H9 (cell line): ENCODE measurements around the gene XPC. TPM values are rescaled to one million over a fixed set of nuclear protein-coding genes. Genes with fewer than 3 reads are reported as not detected.
A peak's percentile ranks its signal among the peaks of the same experiment; 100 is the strongest.

Experiments used
- DNase-seq: peaks from one replicate; pipeline ENCODE4 v3.0.0-alpha.2; 2017
- H2AFZ ChIP-seq: one replicate; pipeline ENCODE4 v1.6.1; 2013; ENCODE audit warnings: mild to moderate bottlenecking, low read length, control low read depth, moderate library complexity
- H2AK5ac ChIP-seq: 2 replicates; pipeline ENCODE4 v1.6.1; 2013; ENCODE audit warnings: low read length, control low read depth, mixed read lengths; ENCODE audit not compliant: insufficient read length
- H2BK120ac ChIP-seq: one replicate; pipeline ENCODE4 v1.6.1; 2013; ENCODE audit warnings: low read depth, mild to moderate bottlenecking, low read length, control low read depth, inconsistent platforms; ENCODE audit not compliant: poor library complexity, severe bottlenecking
- H2BK12ac ChIP-seq: 2 replicates; pipeline ENCODE4 v1.6.1; 2013; ENCODE audit warnings: low read length, control low read depth, mixed read lengths, low read depth; ENCODE audit not compliant: insufficient read length
- H2BK15ac ChIP-seq: 2 replicates; pipeline ENCODE4 v1.6.1; 2013; ENCODE audit warnings: low read depth, low read length, control low read depth
- H2BK20ac ChIP-seq: one replicate; pipeline ENCODE4 v1.6.1; 2013; ENCODE audit warnings: low read depth, mild to moderate bottlenecking, low read length, control low read depth, inconsistent platforms; ENCODE audit not compliant: poor library complexity, severe bottlenecking
- H2BK5ac ChIP-seq: 2 replicates; pipeline ENCODE4 v1.6.1; 2013; ENCODE audit warnings: low read length, control low read depth, mixed read lengths; ENCODE audit not compliant: insufficient read length
- H3K14ac ChIP-seq: 2 replicates; pipeline ENCODE4 v1.6.1; 2013; ENCODE audit warnings: low read length, control low read depth; ENCODE audit not compliant: insufficient read depth
- H3K18ac ChIP-seq: 2 replicates; pipeline ENCODE4 v1.6.1; 2013; ENCODE audit warnings: low read depth, mild to moderate bottlenecking, mixed read lengths, low read length, control low read depth; ENCODE audit not compliant: insufficient read length
- H3K23ac ChIP-seq: 2 replicates; pipeline ENCODE4 v1.6.1; 2013; ENCODE audit warnings: low read length, control low read depth, mixed read lengths, low read depth; ENCODE audit not compliant: insufficient read length
- H3K23me2 ChIP-seq: 2 replicates; pipeline ENCODE4 v1.6.1; 2013; ENCODE audit warnings: low read depth, mild to moderate bottlenecking, mixed read lengths, low read length, control low read depth; ENCODE audit not compliant: insufficient read length, poor library complexity, severe bottlenecking
- H3K27ac ChIP-seq: 2 replicates; pipeline ENCODE4 v1.5.1; 2013; ENCODE audit warnings: low read length, control low read depth, mixed read lengths, low read depth; ENCODE audit not compliant: insufficient read length
- H3K27me3 ChIP-seq: 2 replicates; pipeline ENCODE4 v1.6.1; 2013; ENCODE audit warnings: low read length, control low read depth, inconsistent platforms; ENCODE audit not compliant: insufficient read depth
- H3K4ac ChIP-seq: 2 replicates; pipeline ENCODE4 v1.6.1; 2013; ENCODE audit warnings: low read depth, mild to moderate bottlenecking, control low read depth, inconsistent platforms, low read length, moderate library complexity
- H3K4me1 ChIP-seq: 2 replicates; pipeline ENCODE4 v1.6.1; 2013; ENCODE audit warnings: low read length, control low read depth, inconsistent platforms; ENCODE audit not compliant: insufficient read depth
- H3K4me2 ChIP-seq: 2 replicates; pipeline ENCODE4 v1.6.1; 2013; ENCODE audit warnings: low read length, control low read depth, mixed read lengths; ENCODE audit not compliant: insufficient read length, insufficient read depth
- H3K56ac ChIP-seq: 2 replicates; pipeline ENCODE4 v1.6.1; 2013; ENCODE audit warnings: low read depth, mild to moderate bottlenecking, mixed read lengths, low read length, control low read depth; ENCODE audit not compliant: insufficient read length
- H3K79me1 ChIP-seq: 2 replicates; pipeline ENCODE4 v1.6.1; 2013; ENCODE audit warnings: low read depth, mild to moderate bottlenecking, moderate library complexity, low read length, control low read depth, inconsistent platforms; ENCODE audit not compliant: insufficient read depth, poor library complexity, severe bottlenecking
- H3K79me2 ChIP-seq: 2 replicates; pipeline ENCODE4 v1.6.1; 2013; ENCODE audit warnings: low read length, control low read depth, inconsistent platforms; ENCODE audit not compliant: insufficient read depth
- H3K9ac ChIP-seq: 2 replicates; pipeline ENCODE4 v1.6.1; 2013; ENCODE audit warnings: low read length, control low read depth, mixed read lengths; ENCODE audit not compliant: insufficient read length; ENCODE audit errors: extremely low read depth
- H3K9me3 ChIP-seq: one replicate; pipeline ENCODE4 v1.6.1; 2013; ENCODE audit warnings: low read depth, low read length, inconsistent platforms; ENCODE audit not compliant: control insufficient read depth
- H3T11ph ChIP-seq: one replicate; pipeline ENCODE4 v1.6.1; 2013; ENCODE audit warnings: mild to moderate bottlenecking, low read length, control low read depth, inconsistent platforms
- H4K20me1 ChIP-seq: one replicate; pipeline ENCODE4 v1.6.1; 2013; ENCODE audit not compliant: control insufficient read depth, insufficient read length, insufficient read depth
- H4K5ac ChIP-seq: 2 replicates; pipeline ENCODE4 v1.6.1; 2013; ENCODE audit warnings: low read depth, mild to moderate bottlenecking, mixed read lengths, low read length, control low read depth; ENCODE audit not compliant: insufficient read length
- H4K8ac ChIP-seq: replicated peaks from 2 replicates; pipeline ENCODE4 v1.6.1; 2013; ENCODE audit warnings: low read length, control low read depth, mixed read lengths, low read depth; ENCODE audit not compliant: insufficient read length
- H4K91ac ChIP-seq: 2 replicates; pipeline ENCODE4 v1.6.1; 2013; ENCODE audit warnings: low read depth, mild to moderate bottlenecking, moderate library complexity, mixed read lengths, low read length, control low read depth; ENCODE audit not compliant: insufficient read length
- H3K27ac Mint-ChIP-seq, 3 experiments: 2 replicates in 2 of 3; 3 replicates in 1 of 3; pipeline ENCODE4 v1.8.0; 2020 to 2021; ENCODE audit warnings: mixed read lengths in 3 of 3, mild to moderate bottlenecking in 1 of 3, moderate library complexity in 1 of 3
- H3K27me3 Mint-ChIP-seq: 2 replicates; pipeline ENCODE4 v1.8.0; 2021; ENCODE audit warnings: low read depth, mild to moderate bottlenecking, moderate library complexity, mixed read lengths
- H3K36me3 Mint-ChIP-seq, 3 experiments: 2 replicates in 2 of 3; 3 replicates in 1 of 3; pipeline ENCODE4 v1.8.0; 2020 to 2021; ENCODE audit warnings: low read depth in 3 of 3, mixed read lengths in 3 of 3; ENCODE audit not compliant: insufficient read depth in 1 of 3
- H3K4me1 Mint-ChIP-seq, 2 experiments: 2 replicates each; pipeline ENCODE4 v1.8.0; 2020; ENCODE audit warnings: mixed read lengths in 2 of 2
- H3K4me3 Mint-ChIP-seq, 2 experiments: 2 replicates in 1 of 2; 3 replicates in 1 of 2; pipeline ENCODE4 v1.8.0; 2020 to 2021; ENCODE audit warnings: mild to moderate bottlenecking in 2 of 2, mixed read lengths in 2 of 2, moderate library complexity in 1 of 2
- H3K9me3 Mint-ChIP-seq, 2 experiments: 2 replicates in 1 of 2; 3 replicates in 1 of 2; pipeline ENCODE4 v1.8.0; 2020; ENCODE audit warnings: mild to moderate bottlenecking in 2 of 2, mixed read lengths in 2 of 2, moderate library complexity in 1 of 2
- CTCF ChIP-seq: fragments of 200-600 bp; sonication (generic); conservative IDR thresholded peaks from 3 replicates; pipeline ENCODE4 v1.8.0; 2021; ENCODE audit warnings: antibody characterized with exemption, mild to moderate bottlenecking
- WGBS: extraction: QIAGEN DNeasy Blood & Tissue Kit; methylation state at CpG from one replicate; pipeline ENCODE4 v1.1.7; 2013; ENCODE audit warnings: missing lambda C conversion rate, low lambda C conversion rate, mixed read lengths; ENCODE audit not compliant: insufficient read length; ENCODE audit errors: extremely low coverage; 5-methylcytosine and 5-hydroxymethylcytosine counted together
- total RNA-seq: library from RNA; stranded (reverse); gene quantifications from 2 replicates; pipeline ENCODE4 v1.2.1, GENCODE V29; 2021

The XPC gene
- total RNA-seq, 1 experiment from 2014 or later = 30.3 TPM

- Mint-ChIP-seq H3K36me3 (peaks cover 9 to 76% (median 39%) of the 10 kb centered on the region in 3 experiments; a peak in 6 of 7 replicates), H3K4me3 (no peak overlapping the region), H3K27ac (0 out of 7 replicates have a peak overlapping the region, but pooled peaks of 1 of the 3 experiments have one; percentile 53), H3K4me1 (no peaks in the 10 kb centered on the region), H3K27me3 (no peaks in the 10 kb centered on the region; the same call in 1 of the 2 replicates), H3K9me3 (no peaks in the 10 kb centered on the region)
- H3K9me3 ChIP-seq = no peaks in the 10 kb centered on the region
- H3K23me2 ChIP-seq = no peaks in the 10 kb centered on the region
- H3K79me1 ChIP-seq = no peaks in the 10 kb centered on the region
- peaks cover 2% of the 10 kb centered on the region for H4K20me1 ChIP-seq
- H3K18ac ChIP-seq = no peak overlapping the region
- no peak for DNase-seq
- H4K5ac ChIP-seq = no peak overlapping the region
- no peak overlapping the region for H3K23ac ChIP-seq
- no peaks in the 10 kb centered on the region for H3K79me2 ChIP-seq
- no peak overlapping the region for H2BK12ac ChIP-seq
- H2AK5ac ChIP-seq = no peak overlapping the region
- no peak overlapping the region for H2BK20ac ChIP-seq
- no peak overlapping the region for H3T11ph ChIP-seq
- no peak overlapping the region for H3K14ac ChIP-seq
- TF ChIP-seq CTCF = no peak
- no peak overlapping the region for H2AFZ ChIP-seq
- no peaks in the 10 kb centered on the region for H3K4me1 ChIP-seq
- H2BK120ac ChIP-seq = no peak overlapping the region
- no peak overlapping the region for H3K9ac ChIP-seq
- no peaks in the 10 kb centered on the region for H3K27me3 ChIP-seq
- H2BK15ac ChIP-seq = no peak overlapping the region
- no peak overlapping the region for H3K4me2 ChIP-seq
- no peak overlapping the region for H3K27ac ChIP-seq
- WGBS = no CpG with 5 or more reads among the region's 16 CpGs
- no peak overlapping the region for H4K91ac ChIP-seq
- H3K56ac ChIP-seq = no peak overlapping the region
- no peak overlapping the region for H2BK5ac ChIP-seq
- no peak overlapping the region for H4K8ac ChIP-seq
- no peak overlapping the region for H3K4ac ChIP-seq
Measured at GRCh38 chr3:14138109-14138877, 40.1 kb downstream of the XPC start.
